PC-9 (cell line): Measurements from ENCODE around the gene ANKS6.

Experiments used
- CTCF ChIP-seq: fragments of 200-600 bp; sonication (generic); conservative IDR thresholded peaks from 2 replicates; pipeline ENCODE4 v1.6.1; 2017; ENCODE audit warnings: mixed run types, antibody characterized with exemption, mild to moderate bottlenecking, moderate library complexity
- EZH2 ChIP-seq: fragments of 200-600 bp; sonication (generic); IDR thresholded peaks from 2 replicates; pipeline ENCODE4 v1.8.0; 2017; ENCODE audit warnings: antibody characterized with exemption, low read depth

GRCh38 chr9:98808411-98808815 lies 12.1 kb upstream of the ANKS6 start:
- TF ChIP-seq EZH2 (no peak), CTCF (no peak)
